K562 (cell line): ENCODE data around the gene USP49. TPM values are rescaled to one million over a fixed set of nuclear protein-coding genes. Genes with fewer than 3 reads are reported as not detected.
A peak's percentile ranks its signal among the peaks of the same experiment; 100 is the strongest.

Experiments
- CHD2 ChIP-seq: IDR thresholded peaks from 2 replicates; pipeline ENCODE4 v1.6.1; 2011; ENCODE audit warnings: low read depth, low read length
- CSDE1 ChIP-seq, 2 experiments: fragments of 450-650 bp; IDR thresholded peaks; 2 replicates each; pipeline ENCODE4 v1.6.1; 2016; ENCODE audit warnings: mild to moderate bottlenecking in 1 of 2
- DDX20 ChIP-seq: fragments of 450-650 bp; IDR thresholded peaks from 2 replicates; pipeline ENCODE4 v1.6.1; 2016; ENCODE audit warnings: missing genetic modification characterization, low read depth, mild to moderate bottlenecking, missing compliant biosample characterization, moderate library complexity
- KAT2B ChIP-seq: IDR thresholded peaks from one replicate; pipeline ENCODE4 v1.6.1; 2012; ENCODE audit warnings: low read depth, mild to moderate bottlenecking, control low read depth, inconsistent platforms, low read length, moderate library complexity
- MAFF ChIP-seq: IDR thresholded peaks from 2 replicates; pipeline ENCODE4 v1.6.1; 2012; ENCODE audit warnings: low read length, improper control_type of control experiment
- MIER1 ChIP-seq: fragments of 450-650 bp; IDR thresholded peaks from 2 replicates; pipeline ENCODE4 v1.6.1; 2016; ENCODE audit warnings: antibody characterized with exemption, mild to moderate bottlenecking, low read depth
- MYBL2 ChIP-seq, 2 experiments: fragments of 450-650 bp in 1 of 2; sonication (generic) in 1 of 2; formaldehyde crosslinking in 1 of 2; IDR thresholded peaks; 2 replicates each; pipeline versions ENCODE4 v1.6.1 to v1.8.1; 2017 to 2022; ENCODE audit warnings: borderline replicate concordance in 1 of 2, inconsistent platforms in 1 of 2, low read depth in 1 of 2, mild to moderate bottlenecking in 1 of 2, missing genetic modification reagents in 1 of 2, moderate library complexity in 1 of 2
- PHB ChIP-seq: fragments of 250-450 bp; sonication (Bioruptor Pico); IDR thresholded peaks from 2 replicates; pipeline ENCODE4 v1.5.0; 2021
- SLC30A9 ChIP-seq: fragments of 250-450 bp; sonication (Bioruptor Pico); IDR thresholded peaks from 2 replicates; pipeline ENCODE4 v1.8.0; 2022; ENCODE audit warnings: mild to moderate bottlenecking, moderate library complexity
- SRSF7 ChIP-seq: fragments of 200-400 bp; formaldehyde crosslinking; optimal IDR thresholded peaks from 2 replicates; pipeline ENCODE3; 2017; ENCODE audit warnings: mild to moderate bottlenecking, low read depth, low read length
- TRIM25 ChIP-seq: fragments of 450-650 bp; IDR thresholded peaks from 2 replicates; pipeline ENCODE4 v1.7.0; 2016; ENCODE audit warnings: borderline replicate concordance
- ZFP36 ChIP-seq: fragments of 150-350 bp; IDR thresholded peaks from 2 replicates; pipeline ENCODE4 v1.6.1; 2018; ENCODE audit warnings: low read length, low read depth; ENCODE audit not compliant: partially characterized antibody
- ZNF197 ChIP-seq: fragments of 200-800 bp; sonication (Bioruptor generic); IDR thresholded peaks from 2 replicates; pipeline ENCODE4 v1.6.1; 2016; ENCODE audit warnings: low read depth, missing genetic modification characterization, missing compliant biosample characterization
- ZNF274 ChIP-seq: IDR thresholded peaks from 2 replicates; pipeline ENCODE4 v1.6.1; 2011; ENCODE audit warnings: low read depth, mild to moderate bottlenecking, low read length, moderate library complexity, borderline replicate concordance
- ZNF282 ChIP-seq: sonication (generic); formaldehyde crosslinking; IDR thresholded peaks from 2 replicates; pipeline ENCODE4 v1.8.1; 2023; ENCODE audit warnings: missing genetic modification reagents
- ZNF41 ChIP-seq: fragments of 250-450 bp; sonication (Bioruptor Pico); conservative IDR thresholded peaks from 2 replicates; pipeline ENCODE4 v1.4.0; 2020; ENCODE audit warnings: mild to moderate bottlenecking
- polyA plus RNA-seq, 8 experiments: library from polyadenylated mRNA; depleted of rRNA in 4 of 8; stranded (reverse) in 5 of 8; unstranded in 3 of 8; fragments of >200 nt; fragmentation: Nextera tagmentation in 2 of 8; fragmentation: Illumina TruSeq in 1 of 8; extraction: Ambion mirVana in 2 of 8; extraction: Trizol in 1 of 8; gene quantifications; 2 replicates each; pipeline versions ENCODE4 v1.2.1 to v1.2.3, GENCODE V29; 2011 to 2014; ENCODE audit warnings: inconsistent platforms in 1 of 8, missing spikeins in 1 of 8
- total RNA-seq, 7 experiments: library from RNA; depleted of rRNA in 6 of 7; stranded (reverse); fragments of >200 nt in 6 of 7; fragmentation: Illumina TruSeq in 2 of 7; extraction: Trizol in 2 of 7; gene quantifications; 2 replicates each; pipeline versions ENCODE4 v1.2.1 to v1.2.3, GENCODE V29; 2011 to 2021; ENCODE audit warnings: low replicate concordance in 1 of 7
- TF ChIP-seq, protein P1 (sequence below): fragments of 450-650 bp; formaldehyde crosslinking; IDR thresholded peaks from 2 replicates; pipeline ENCODE4 v1.4.0; 2020; ENCODE audit warnings: mild to moderate bottlenecking
- TF ChIP-seq, protein P2 (sequence below): fragments of 250-450 bp; sonication (Bioruptor Pico); IDR thresholded peaks from 2 replicates; pipeline ENCODE4 v1.5.0; 2021
- TF ChIP-seq, protein P3 (sequence below), 2 experiments: fragments of 450-650 bp in 1 of 2; sonication (generic) in 1 of 2; formaldehyde crosslinking; conservative IDR thresholded peaks; 2 replicates each; pipeline versions ENCODE4 v1.4.0 to v1.8.1; 2020 to 2022; ENCODE audit warnings: mild to moderate bottlenecking in 1 of 2, missing genetic modification reagents in 1 of 2
- TF ChIP-seq, protein P4 (sequence below): fragments of 250-450 bp; sonication (Bioruptor Pico); IDR thresholded peaks from 2 replicates; pipeline ENCODE4 v1.5.0; 2021; ENCODE audit warnings: mild to moderate bottlenecking, moderate library complexity

The USP49 gene
- total and polyA plus RNA-seq, 9 of the 15 experiments (the other 6 are each of a cell fraction or from before 2014, with no cell fraction given): 1.0 to 9.9 (median 6.5) TPM

- TF ChIP-seq DDX20 (tag): no peak
- TF ChIP-seq PHB: no peak
- TF ChIP-seq ZNF274: no peak
- TF ChIP-seq, protein P1, sequence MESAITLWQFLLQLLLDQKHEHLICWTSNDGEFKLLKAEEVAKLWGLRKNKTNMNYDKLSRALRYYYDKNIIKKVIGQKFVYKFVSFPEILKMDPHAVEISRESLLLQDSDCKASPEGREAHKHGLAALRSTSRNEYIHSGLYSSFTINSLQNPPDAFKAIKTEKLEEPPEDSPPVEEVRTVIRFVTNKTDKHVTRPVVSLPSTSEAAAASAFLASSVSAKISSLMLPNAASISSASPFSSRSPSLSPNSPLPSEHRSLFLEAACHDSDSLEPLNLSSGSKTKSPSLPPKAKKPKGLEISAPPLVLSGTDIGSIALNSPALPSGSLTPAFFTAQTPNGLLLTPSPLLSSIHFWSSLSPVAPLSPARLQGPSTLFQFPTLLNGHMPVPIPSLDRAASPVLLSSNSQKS (CRISPR knock-in tag): no peak
- no peak for TF ChIP-seq SRSF7
- TF ChIP-seq ZFP36: peak; percentile 33
- TF ChIP-seq ZNF282: no peak
- TF ChIP-seq, protein P2, sequence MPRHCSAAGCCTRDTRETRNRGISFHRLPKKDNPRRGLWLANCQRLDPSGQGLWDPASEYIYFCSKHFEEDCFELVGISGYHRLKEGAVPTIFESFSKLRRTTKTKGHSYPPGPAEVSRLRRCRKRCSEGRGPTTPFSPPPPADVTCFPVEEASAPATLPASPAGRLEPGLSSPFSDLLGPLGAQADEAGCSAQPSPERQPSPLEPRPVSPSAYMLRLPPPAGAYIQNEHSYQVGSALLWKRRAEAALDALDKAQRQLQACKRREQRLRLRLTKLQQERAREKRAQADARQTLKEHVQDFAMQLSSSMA (CRISPR knock-in tag): 0 out of 2 replicates have a peak, but pooled peaks have one; percentile 72
- TF ChIP-seq MAFF: no peak
- TF ChIP-seq CHD2: 0 out of 2 replicates have a peak, but pooled peaks have one; percentile 25
- no peak for TF ChIP-seq MIER1
- no peak for TF ChIP-seq SLC30A9 (CRISPR knock-in tag)
- no peak; the same call in 1 of the 2 replicates for TF ChIP-seq ZNF41 (CRISPR knock-in tag)
- TF ChIP-seq, protein P3, sequence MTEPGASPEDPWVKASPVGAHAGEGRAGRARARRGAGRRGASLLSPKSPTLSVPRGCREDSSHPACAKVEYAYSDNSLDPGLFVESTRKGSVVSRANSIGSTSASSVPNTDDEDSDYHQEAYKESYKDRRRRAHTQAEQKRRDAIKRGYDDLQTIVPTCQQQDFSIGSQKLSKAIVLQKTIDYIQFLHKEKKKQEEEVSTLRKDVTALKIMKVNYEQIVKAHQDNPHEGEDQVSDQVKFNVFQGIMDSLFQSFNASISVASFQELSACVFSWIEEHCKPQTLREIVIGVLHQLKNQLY (CRISPR knock-in tag; conservative IDR thresholded peaks at IDR 0.05): 0 out of 4 replicates have a peak, but pooled peaks of 1 of the 2 experiments have one; percentile 77
- TF ChIP-seq KAT2B: peak; percentile 96
- peak in 1 of 2 experiments; percentile 73; a peak in 1 of 4 replicates for TF ChIP-seq CSDE1 (IDR thresholded peaks at IDR 0.05)
- TF ChIP-seq, protein P4, sequence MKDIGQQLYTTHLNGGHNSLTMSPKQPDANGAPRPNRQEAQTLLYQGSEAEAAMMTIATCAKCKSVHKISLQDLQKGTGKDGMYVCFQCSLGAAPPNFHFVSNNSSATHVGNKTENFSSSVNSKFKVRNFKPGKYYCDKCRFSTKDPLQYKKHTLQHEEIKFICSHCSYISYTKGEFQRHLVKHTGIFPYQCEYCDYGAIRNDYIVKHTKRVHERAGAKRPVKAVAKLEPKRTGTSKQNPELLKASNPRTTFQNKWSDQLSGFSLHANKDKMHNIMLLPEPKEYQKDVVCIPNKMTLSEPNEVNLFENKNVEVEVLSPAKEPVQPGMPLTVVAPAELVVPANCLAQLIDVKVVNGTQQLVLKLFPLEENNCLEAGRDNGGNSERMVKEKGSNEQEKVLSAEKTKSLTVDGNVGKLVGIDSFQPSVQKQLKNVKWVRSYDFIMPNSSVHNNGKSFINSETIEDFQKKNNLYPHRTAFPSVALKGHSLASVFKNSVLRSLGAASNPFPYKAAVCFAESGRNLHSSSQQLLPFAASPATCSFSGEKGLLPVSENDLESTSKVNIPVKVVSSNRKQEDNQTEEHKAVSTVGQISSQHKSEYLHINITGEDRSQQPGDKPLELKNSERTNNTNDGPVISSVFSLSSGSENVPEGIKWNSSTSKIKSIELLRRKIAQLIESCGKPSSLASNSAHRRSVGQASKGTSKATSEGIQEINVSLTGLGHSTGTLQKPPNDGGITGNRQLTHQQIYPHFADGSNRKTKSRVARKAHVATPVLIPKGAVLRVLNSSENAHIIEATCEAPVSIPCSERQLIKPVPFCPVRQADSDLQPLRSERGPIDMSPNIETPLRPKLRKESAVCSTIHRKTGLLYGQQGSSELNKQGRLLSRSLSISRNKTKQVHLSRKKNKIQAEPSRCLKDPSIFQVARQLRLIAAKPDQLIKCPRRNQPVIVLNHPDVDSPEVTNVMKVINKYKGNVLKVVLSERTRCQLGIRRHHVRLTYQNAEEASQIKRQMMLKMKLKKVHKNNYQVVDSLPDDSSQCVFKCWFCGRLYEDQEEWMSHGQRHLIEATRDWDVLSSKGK (CRISPR knock-in tag): no peak
- TF ChIP-seq MYBL2 (IDR thresholded peaks at IDR 0.05; ENCODE audit: low read depth): no peak
- TF ChIP-seq MYBL2 (CRISPR knock-in tag; IDR thresholded peaks at IDR 0.05; ENCODE audit: borderline replicate concordance): no peak
- TF ChIP-seq TRIM25: no peak
- TF ChIP-seq ZNF197: no peak
Observed at GRCh38 chr6:41787219-41787917, 107.8 kb downstream of the USP49 start, which contains the start of gene TOMM6 (continued).
